H1 (cell line): ENCODE results near the gene ANXA7. TPM values are rescaled to one million over a fixed set of nuclear protein-coding genes. Genes with fewer than 3 reads are reported as not detected.

Source experiments
- CTCF ChIA-PET: fragments of 300-600 bp; sonication (Branson Sonifier 250); formaldehyde crosslinking; loops from one replicate; lab custom pipeline; 2021; ENCODE audit not compliant: partially characterized antibody; lab: Charles Lee
- POLR2A ChIA-PET: fragments of 300-600 bp; sonication (Branson Sonifier 250); formaldehyde crosslinking; loops from one replicate; lab custom pipeline; 2021; ENCODE audit warnings: inconsistent platforms; ENCODE audit not compliant: partially characterized antibody; lab: Charles Lee
- DNase-seq, 2 experiments: peaks; one replicate each; pipeline versions ENCODE4 v3.0.0 to v3.0.0-alpha.2; 2010 to 2022; ENCODE audit warnings: low spot score in 2 of 2, low read depth in 1 of 2, mixed read lengths in 1 of 2
- FAIRE-seq: peaks from 2 replicates; lab custom pipeline; 2011; peaks lifted over from hg19 to GRCh38; lab: Jason Lieb, UNC
- H2AFZ ChIP-seq: 2 replicates; pipeline ENCODE4 v1.8.1; 2012; ENCODE audit warnings: low read length, inconsistent platforms
- H2AK5ac ChIP-seq: 2 replicates; pipeline ENCODE4 v1.6.1; 2013; ENCODE audit warnings: low read depth, low read length
- H2BK120ac ChIP-seq: replicated peaks from 2 replicates; pipeline ENCODE3; 2013; ENCODE audit warnings: low read depth, low read length, inconsistent platforms
- H2BK12ac ChIP-seq: 2 replicates; pipeline ENCODE4 v1.6.1; 2013; ENCODE audit warnings: low read depth, low read length
- H2BK15ac ChIP-seq: 2 replicates; pipeline ENCODE4 v1.6.1; 2013; ENCODE audit warnings: low read length
- H2BK20ac ChIP-seq: 2 replicates; pipeline ENCODE4 v1.6.1; 2013; ENCODE audit warnings: low read length
- H2BK5ac ChIP-seq: 2 replicates; pipeline ENCODE4 v1.6.1; 2013; ENCODE audit warnings: low read depth, low read length
- H3K14ac ChIP-seq: 2 replicates; pipeline ENCODE4 v1.6.1; 2013; ENCODE audit warnings: inconsistent platforms; ENCODE audit not compliant: insufficient read length
- H3K18ac ChIP-seq: 2 replicates; pipeline ENCODE4 v1.6.1; 2013; ENCODE audit warnings: low read length; ENCODE audit errors: extremely low read depth
- H3K23ac ChIP-seq: 2 replicates; pipeline ENCODE4 v1.6.1; 2013; ENCODE audit warnings: inconsistent platforms; ENCODE audit not compliant: insufficient read length
- H3K23me2 ChIP-seq: 2 replicates; pipeline ENCODE4 v1.6.1; 2013; ENCODE audit warnings: low read depth, low read length
- H3K27ac ChIP-seq: 2 replicates; pipeline ENCODE4 v1.6.1; 2011; ENCODE audit warnings: low read depth, low read length, inconsistent platforms
- H3K27me3 ChIP-seq, 4 experiments: replicated peaks in 1 of 4; 1 replicate in 1 of 4; 2 replicates in 3 of 4; pipeline versions ENCODE4 v1.6.1 to v1.8.1; 2011 to 2013; ENCODE audit warnings: low read length in 3 of 4, mild to moderate bottlenecking in 3 of 4, inconsistent platforms in 2 of 4, mixed read lengths in 2 of 4, moderate library complexity in 1 of 4; ENCODE audit not compliant: control insufficient read depth in 3 of 4, insufficient read depth in 3 of 4; ENCODE audit errors: extremely low read depth in 1 of 4
- H3K36me3 ChIP-seq, 4 experiments: 2 replicates each; pipeline versions ENCODE4 v1.6.1 to v1.8.1; 2011 to 2013; ENCODE audit warnings: mild to moderate bottlenecking in 4 of 4, low read length in 3 of 4, moderate library complexity in 2 of 4, control low read depth in 1 of 4, inconsistent platforms in 1 of 4; ENCODE audit not compliant: insufficient read depth in 4 of 4, control insufficient read depth in 2 of 4
- H3K4ac ChIP-seq: replicated peaks from 2 replicates; pipeline ENCODE3; 2013; ENCODE audit warnings: low read length, low read depth, mixed read lengths, inconsistent platforms; ENCODE audit not compliant: insufficient read length
- H3K4me1 ChIP-seq, 4 experiments: replicated peaks in 1 of 4; 1 replicate in 1 of 4; 2 replicates in 3 of 4; pipeline versions ENCODE4 v1.6.1 to v1.8.1; 2011 to 2013; ENCODE audit warnings: low read length in 3 of 4, inconsistent platforms in 2 of 4, mixed read lengths in 1 of 4; ENCODE audit not compliant: insufficient read depth in 4 of 4, control insufficient read depth in 3 of 4
- H3K4me2 ChIP-seq, 2 experiments: 2 replicates each; pipeline versions ENCODE4 v1.6.1 to v1.8.1; 2011 to 2013; ENCODE audit warnings: low read depth in 2 of 2, low read length in 2 of 2, control low read depth in 1 of 2, inconsistent platforms in 1 of 2, mild to moderate bottlenecking in 1 of 2; ENCODE audit not compliant: insufficient read depth in 1 of 2
- H3K4me3 ChIP-seq, 4 experiments: fragments of 200-600, 300-600 bp in 1 of 4; sonication (generic), shearing (Covaris generic), sonication (Bioruptor Twin) in 1 of 4; 2 replicates each; pipeline versions ENCODE4 v1.5.1 to v1.8.1; 2011 to 2016; ENCODE audit warnings: low read length in 4 of 4, low read depth in 3 of 4, control low read depth in 2 of 4, inconsistent platforms in 2 of 4, mild to moderate bottlenecking in 2 of 4, mixed read lengths in 1 of 4, moderate library complexity in 1 of 4; ENCODE audit not compliant: insufficient read depth in 2 of 4; ENCODE audit errors: extremely low read depth in 1 of 4
- H3K56ac ChIP-seq: replicated peaks from 2 replicates; pipeline ENCODE3; 2013; ENCODE audit warnings: low read depth, mild to moderate bottlenecking, mixed read lengths, low read length, inconsistent platforms; ENCODE audit not compliant: insufficient read length
- H3K79me1 ChIP-seq: 2 replicates; pipeline ENCODE4 v1.6.1; 2013; ENCODE audit warnings: low read depth, low read length, control low read depth
- H3K79me2 ChIP-seq, 2 experiments: 2 replicates each; pipeline versions ENCODE4 v1.6.1 to v1.8.1; 2012 to 2013; ENCODE audit warnings: low read length in 2 of 2, mild to moderate bottlenecking in 2 of 2, inconsistent platforms in 1 of 2; ENCODE audit not compliant: insufficient read depth in 2 of 2, control insufficient read depth in 1 of 2
- H3K9ac ChIP-seq, 4 experiments: replicated peaks in 1 of 4; 1 replicate in 1 of 4; 2 replicates in 3 of 4; pipeline versions ENCODE4 v1.6.1 to v1.8.1; 2011 to 2013; ENCODE audit warnings: low read depth in 3 of 4, low read length in 3 of 4, control low read depth in 2 of 4, mild to moderate bottlenecking in 2 of 4, moderate library complexity in 2 of 4, inconsistent platforms in 1 of 4; ENCODE audit errors: extremely low read depth in 1 of 4
- H3K9me3 ChIP-seq, 2 experiments: 2 replicates each; pipeline versions ENCODE4 v1.6.1 to v1.8.1; 2012 to 2013; ENCODE audit warnings: mild to moderate bottlenecking in 2 of 2, moderate library complexity in 2 of 2, control low read depth in 1 of 2, inconsistent platforms in 1 of 2, low read depth in 1 of 2, low read length in 1 of 2, mixed read lengths in 1 of 2; ENCODE audit not compliant: insufficient read depth in 2 of 2
- H4K20me1 ChIP-seq, 2 experiments: replicated peaks in 1 of 2; 2 replicates each; pipeline versions ENCODE3 to v1.8.1; 2011 to 2013; ENCODE audit warnings: inconsistent platforms in 2 of 2, low read length in 2 of 2, mild to moderate bottlenecking in 1 of 2; ENCODE audit not compliant: insufficient read depth in 2 of 2, control insufficient read depth in 1 of 2
- H4K5ac ChIP-seq: 2 replicates; pipeline ENCODE4 v1.6.1; 2013; ENCODE audit warnings: low read length, low read depth, mixed read lengths, inconsistent platforms; ENCODE audit not compliant: insufficient read length
- H4K8ac ChIP-seq: 2 replicates; pipeline ENCODE4 v1.8.0; 2013; ENCODE audit warnings: mild to moderate bottlenecking, moderate library complexity, low read length, inconsistent platforms; ENCODE audit not compliant: insufficient read depth; ENCODE audit errors: extremely low read depth
- H4K91ac ChIP-seq: replicated peaks from 2 replicates; pipeline ENCODE3; 2013; ENCODE audit warnings: low read length, mixed read lengths, inconsistent platforms; ENCODE audit not compliant: insufficient read length
- BACH1 ChIP-seq: IDR thresholded peaks from 2 replicates; pipeline ENCODE4 v1.6.1; 2012; ENCODE audit warnings: low read length, improper control_type of control experiment
- BRCA1 ChIP-seq: IDR thresholded peaks from 2 replicates; pipeline ENCODE4 v1.6.1; 2012; ENCODE audit warnings: low read depth, low read length, improper control_type of control experiment
- CHD1 ChIP-seq: IDR thresholded peaks from 2 replicates; pipeline ENCODE4 v1.6.1; 2012; ENCODE audit warnings: low read depth, low read length, improper control_type of control experiment
- EGR1 ChIP-seq: IDR thresholded peaks from 2 replicates; pipeline ENCODE4 v1.6.1; 2011; ENCODE audit warnings: low read depth, low read length, borderline replicate concordance
- JUN ChIP-seq: IDR thresholded peaks from 2 replicates; pipeline ENCODE4 v1.6.1; 2011; ENCODE audit warnings: low read depth, mild to moderate bottlenecking, improper control_type of control experiment, low read length
- NRF1 ChIP-seq: IDR thresholded peaks from 2 replicates; pipeline ENCODE4 v1.6.1; 2011; ENCODE audit warnings: mild to moderate bottlenecking, low read depth, low read length, improper control_type of control experiment
- PHF8 ChIP-seq: fragments of 200-600 bp; sonication (generic); conservative IDR thresholded peaks from 2 replicates; pipeline ENCODE4 v1.7.1; 2012; ENCODE audit warnings: low read depth, mild to moderate bottlenecking, inconsistent platforms, low read length, moderate library complexity
- RXRA ChIP-seq: IDR thresholded peaks from 2 replicates; pipeline ENCODE4 v1.6.1; 2011; ENCODE audit warnings: low read depth, mild to moderate bottlenecking, low read length, moderate library complexity; ENCODE audit not compliant: insufficient read depth
- SP1 ChIP-seq: IDR thresholded peaks from 2 replicates; pipeline ENCODE4 v1.6.1; 2011; ENCODE audit warnings: low read depth, low read length
- TBP ChIP-seq: IDR thresholded peaks from 2 replicates; pipeline ENCODE4 v1.6.1; 2011; ENCODE audit warnings: low read depth, low read length, improper control_type of control experiment
- WGBS, 2 experiments: shearing (Covaris generic) in 1 of 2; methylation state at CpG; one replicate each; pipeline versions ENCODE4 v1.1.6 to v1.1.7; 2013 to 2015; ENCODE audit warnings: low lambda C conversion rate in 2 of 2, mixed read lengths in 2 of 2, inconsistent platforms in 1 of 2, low coverage in 1 of 2, missing lambda C conversion rate in 1 of 2; ENCODE audit not compliant: insufficient replicate concordance in 2 of 2, insufficient coverage in 1 of 2, insufficient read length in 1 of 2; ENCODE audit errors: extremely low coverage in 1 of 2, missing lambda C conversion rate in 1 of 2; 5-methylcytosine and 5-hydroxymethylcytosine counted together
- polyA plus RNA-seq, 7 experiments: library from polyadenylated mRNA; depleted of rRNA in 3 of 7; stranded (reverse) in 5 of 7; unstranded in 2 of 7; fragments of >200 nt in 5 of 7; fragments of 200-250 nt in 2 of 7; gene quantifications; 1 replicate in 5 of 7; 2 replicates in 1 of 7; 4 replicates in 1 of 7; pipeline versions ENCODE4 v1.2.1 to v1.2.3, GENCODE V29; 2011 to 2013; ENCODE audit warnings: missing spikeins in 2 of 7, mixed read lengths in 2 of 7
- total RNA-seq: library from RNA; stranded (reverse); fragmentation: NEBNext Ultra II Directional; extraction: Animal tissue kit (Norgen Biotek cat#: 25700); gene quantifications from 2 replicates; pipeline ENCODE4 v1.2.1, GENCODE V29; 2021

Gene ANXA7
- total and polyA plus RNA-seq, 2 of the 8 experiments (the other 6 are each of a cell fraction or from before 2014, with no cell fraction given), result 37.1 to 63.6 TPM

GRCh38 chr10:73406846-73407245, 7.0 kb downstream of the ANXA7 start:
- Histone ChIP-seq H3K9ac (no peak overlapping the region), H3K27me3 (no peaks in the 10 kb centered on the region), H2BK5ac (no peak overlapping the region), H3K9me3 (no peaks in the 10 kb centered on the region), H3K36me3 (no peaks in the 10 kb centered on the region; a peak in 1 of 8 replicates), H2BK12ac (no peak overlapping the region), H4K91ac (no peak overlapping the region), H3K56ac (no peak overlapping the region), H3K27ac (no peak overlapping the region), H3K4me2 (no peak overlapping the region), H3K4me1 (no peaks in the 10 kb centered on the region), H3K79me1 (peaks cover 4% of the 10 kb centered on the region), H3K79me2 (peaks cover 3 to 80% of the 10 kb centered on the region in 2 experiments; a peak in 3 of 4 replicates), H3K18ac (no peak overlapping the region), H2AFZ (no peak overlapping the region), H3K23me2 (no peaks in the 10 kb centered on the region), H2BK15ac (no peak overlapping the region), H3K14ac (no peak overlapping the region), H2AK5ac (no peak overlapping the region), H2BK120ac (no peak overlapping the region), H3K4ac (no peak overlapping the region), H4K8ac (no peak overlapping the region), H4K20me1 (peaks cover 0 to 7% of the 10 kb centered on the region in 2 experiments), H3K23ac (no peak overlapping the region), H4K5ac (no peak overlapping the region), H2BK20ac (no peak overlapping the region), H3K4me3 (no peak overlapping the region)
- no peak for DNase-seq
- 95 to 100% methylated on average over 1 to 5 of the region's 5 CpGs for WGBS, 2 experiments
- ChIA-PET POLR2A (interaction anchor here (0.6 to 2.0 kb wide), 4 partner anchors 9 to 102 kb away, joined by 3 to 6 read pairs (median 3); no protein-coding TSS in a partner anchor), CTCF (interaction anchor here (0.9 to 1.2 kb wide), 2 partner anchors 9 to 11 kb away, joined by 3 to 4 read pairs; no protein-coding TSS in a partner anchor)
- no peak for FAIRE-seq
- no peak for TF ChIP-seq RXRA
- TF ChIP-seq JUN, result no peak
- no peak for TF ChIP-seq CHD1
- TF ChIP-seq EGR1, result no peak
- TF ChIP-seq PHF8, result no peak
- no peak for TF ChIP-seq NRF1
- TF ChIP-seq BRCA1, result no peak
- no peak for TF ChIP-seq TBP
- no peak for TF ChIP-seq SP1
- no peak for TF ChIP-seq BACH1
